Hematopoietic multipotent progenitor cell treated with erythropoietin and hydrocortisone succinate and interleukin-3 and kit ligand, for 6 days (in vitro differentiated cells): ENCODE measurements around the gene CCDC78.

Experiments used
- DNase-seq: peaks from one replicate; pipeline ENCODE4 v3.0.0-alpha.2; 2015

The CCDC78 gene

GRCh38 chr16:677316-678190 is 48.7 kb downstream of the CCDC78 start:
- DNase-seq, result no peak

GRCh38 chr16:676913-677312 is 49.3 kb downstream of the CCDC78 start:
- no peak for DNase-seq

- no peak for DNase-seq
These were observed 49.7 kb downstream of the CCDC78 start for GRCh38 chr16:676565-676902.

- no peak for DNase-seq
These were observed 50.2 kb downstream of the CCDC78 start for GRCh38 chr16:675884-676564.

- peak; percentile 47 for DNase-seq
These were observed 51.0 kb downstream of the CCDC78 start, which contains the start of gene RHBDL1 for GRCh38 chr16:674968-675883. Gene RHBDL1, plus strand, starts transcription at chr16:675671. Its CDS starts 120 bp downstream, at chr16:675791.

- DNase-seq, result no peak
These were observed 51.9 kb downstream of the CCDC78 start for GRCh38 chr16:674214-674881.

GRCh38 chr16:673399-673991 is 52.7 kb downstream of the CCDC78 start:
- DNase-seq, result no peak

GRCh38 chr16:672851-673250 is 53.4 kb downstream of the CCDC78 start:
- DNase-seq, result no peak
